ENCODE measurements around the gene ANKRD44.

Gene ANKRD44

DNA sequence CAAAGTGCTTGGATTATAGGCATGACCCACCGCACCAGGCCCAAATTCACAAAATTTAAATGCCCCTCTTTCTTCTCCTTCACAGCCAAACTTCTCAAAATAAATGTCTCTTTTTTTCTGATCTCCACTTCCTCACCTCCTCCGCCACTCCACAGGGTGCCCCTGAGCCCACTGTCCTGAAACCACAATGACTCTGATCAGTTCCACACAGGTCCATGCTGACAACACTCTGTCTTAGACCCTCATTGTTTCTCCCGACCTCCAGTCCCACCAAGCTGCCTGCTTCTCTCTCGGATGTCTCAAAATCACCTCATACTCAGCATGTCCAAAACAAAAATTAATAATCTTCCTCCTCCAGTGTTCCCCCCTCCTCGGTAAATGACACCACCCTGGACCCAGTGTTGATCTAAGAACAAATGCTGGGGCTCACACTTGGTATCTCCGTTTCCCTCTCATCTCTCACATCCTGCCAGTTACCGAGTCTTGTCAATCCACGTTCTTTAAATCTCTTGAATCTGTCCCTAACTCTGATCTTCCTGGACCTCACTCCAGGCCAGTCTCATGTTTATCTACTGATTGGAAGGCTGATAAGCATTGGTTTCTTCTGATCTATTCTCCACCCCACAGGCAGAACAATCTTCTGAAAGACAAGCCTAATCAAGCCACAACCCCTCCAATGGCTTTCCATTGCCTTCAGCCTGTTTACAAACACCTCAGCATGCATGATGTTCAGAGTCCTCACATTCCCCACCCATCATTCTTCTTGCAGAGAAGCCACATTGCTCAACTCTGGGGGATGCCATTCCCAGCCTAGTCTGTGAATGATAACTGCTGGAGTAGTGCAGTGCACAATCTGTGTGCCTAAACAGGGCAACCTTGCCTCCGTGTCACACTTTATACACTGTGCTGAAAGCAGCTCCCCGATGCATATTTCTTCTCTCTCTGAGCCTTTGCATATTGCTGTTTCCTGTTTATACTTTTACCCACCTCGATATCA is 12.4 kb upstream of the ANKRD44 start:
- no peaks in the 10 kb centered on the region for H3K9me3 ChIP-seq
- H4K20me1 ChIP-seq, result no peaks in the 10 kb centered on the region
- no peak overlapping the region for H3K4me2 ChIP-seq
- H3K9ac ChIP-seq, result no peak overlapping the region
- no peaks in the 10 kb centered on the region for H3K4me1 ChIP-seq
- no peak for TF ChIP-seq Cebpa-rat (IDR thresholded peaks at IDR 0.05)
- H3K4me3 ChIP-seq, result no peak overlapping the region
- no peak overlapping the region for H3K27ac ChIP-seq
- H3K36me3 ChIP-seq, result no peaks in the 10 kb centered on the region
- no peaks in the 10 kb centered on the region for H3K27me3 ChIP-seq

DNA sequence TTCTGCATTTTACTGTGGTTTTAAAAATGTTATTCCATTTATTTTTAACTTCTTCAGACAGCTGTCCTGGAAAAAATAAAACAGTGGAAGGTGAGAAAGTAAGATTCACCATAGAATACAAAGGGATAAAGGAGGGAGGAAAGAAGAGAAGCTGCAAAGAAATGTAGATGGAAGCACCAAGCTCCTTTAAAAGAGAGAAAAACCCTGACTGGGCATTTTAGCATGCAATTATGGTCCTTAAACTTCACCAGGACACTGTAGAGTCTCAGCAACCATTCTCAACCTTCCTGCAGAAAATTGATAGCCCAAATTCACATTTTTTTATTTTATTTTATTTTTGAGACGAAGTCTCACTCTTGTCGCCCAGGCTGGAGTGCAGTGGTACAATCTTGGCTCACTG is 11.6 kb upstream of the ANKRD44 start:
- Histone ChIP-seq H3K4me2 (no peak overlapping the region), H4K20me1 (no peaks in the 10 kb centered on the region), H3K27ac (no peak overlapping the region), H3K36me3 (no peaks in the 10 kb centered on the region), H3K9ac (no peak overlapping the region), H3K4me3 (no peak overlapping the region), H3K4me1 (no peaks in the 10 kb centered on the region), H3K9me3 (no peaks in the 10 kb centered on the region), H3K27me3 (no peaks in the 10 kb centered on the region)
- no peak for TF ChIP-seq Cebpa-rat (IDR thresholded peaks at IDR 0.05)

DNA sequence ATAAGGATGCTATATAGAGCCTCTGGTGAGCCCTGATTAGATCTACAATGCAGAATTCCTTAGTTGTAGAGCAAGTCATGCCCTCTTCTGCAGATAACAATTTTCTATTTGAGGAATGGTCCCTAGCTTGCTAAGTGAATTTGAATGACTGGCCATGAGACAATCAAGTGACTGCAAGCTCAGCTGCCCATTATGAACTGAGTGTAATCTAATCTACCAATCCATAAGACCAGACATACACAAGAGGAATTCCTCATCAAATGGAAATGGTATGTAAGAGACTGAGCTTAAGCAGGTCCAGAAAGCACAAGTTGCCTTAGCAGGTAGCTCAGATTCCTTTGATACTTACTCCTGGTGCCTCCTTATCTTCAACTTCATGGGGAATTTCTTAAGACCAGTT is 4.8 kb upstream of the ANKRD44 start:
- Histone ChIP-seq H3K27ac (no peak overlapping the region), H3K9ac (no peak overlapping the region), H3K9me3 (no peaks in the 10 kb centered on the region), H4K20me1 (no peaks in the 10 kb centered on the region), H3K4me2 (no peak overlapping the region), H3K36me3 (no peaks in the 10 kb centered on the region), H3K27me3 (peaks cover 17% of the 10 kb centered on the region), H3K4me3 (no peak overlapping the region), H3K4me1 (peaks cover 13% of the 10 kb centered on the region)
- no peak for TF ChIP-seq Cebpa-rat (IDR thresholded peaks at IDR 0.05)

DNA sequence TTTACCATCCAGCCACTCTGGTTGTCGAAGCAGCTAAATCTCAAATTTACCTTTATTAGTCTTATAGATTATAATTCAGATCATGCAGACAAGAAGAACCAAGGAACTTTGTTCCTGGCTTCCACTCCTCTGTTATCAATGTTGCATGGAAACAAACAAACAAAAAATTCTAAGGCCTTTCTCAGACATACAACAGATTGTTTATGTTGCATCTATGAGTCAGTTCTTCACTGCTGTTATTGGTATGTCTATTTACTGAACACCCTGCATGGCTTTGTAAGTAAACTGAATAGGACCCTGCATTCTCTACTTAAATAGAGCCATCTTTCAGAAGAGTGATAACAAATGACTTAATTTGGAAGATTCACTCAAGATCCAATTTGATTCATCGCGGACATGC is 1.6 kb upstream of the ANKRD44 start:
- peaks cover 46% of the 10 kb centered on the region for H3K27me3 ChIP-seq
- peaks cover 18% of the 10 kb centered on the region for H3K4me1 ChIP-seq
- no peak for TF ChIP-seq Cebpa-rat (IDR thresholded peaks at IDR 0.05)
- no peak overlapping the region for H3K4me3 ChIP-seq
- no peaks in the 10 kb centered on the region for H3K9me3 ChIP-seq
- peaks cover 5% of the 10 kb centered on the region; the same call in 1 of the 2 replicates for H4K20me1 ChIP-seq
- H3K4me2 ChIP-seq, result peak overlapping the region; percentile 95; the same call in 1 of the 2 replicates
- H3K9ac ChIP-seq, result no peak overlapping the region
- H3K36me3 ChIP-seq, result no peaks in the 10 kb centered on the region
- no peak overlapping the region for H3K27ac ChIP-seq

DNA sequence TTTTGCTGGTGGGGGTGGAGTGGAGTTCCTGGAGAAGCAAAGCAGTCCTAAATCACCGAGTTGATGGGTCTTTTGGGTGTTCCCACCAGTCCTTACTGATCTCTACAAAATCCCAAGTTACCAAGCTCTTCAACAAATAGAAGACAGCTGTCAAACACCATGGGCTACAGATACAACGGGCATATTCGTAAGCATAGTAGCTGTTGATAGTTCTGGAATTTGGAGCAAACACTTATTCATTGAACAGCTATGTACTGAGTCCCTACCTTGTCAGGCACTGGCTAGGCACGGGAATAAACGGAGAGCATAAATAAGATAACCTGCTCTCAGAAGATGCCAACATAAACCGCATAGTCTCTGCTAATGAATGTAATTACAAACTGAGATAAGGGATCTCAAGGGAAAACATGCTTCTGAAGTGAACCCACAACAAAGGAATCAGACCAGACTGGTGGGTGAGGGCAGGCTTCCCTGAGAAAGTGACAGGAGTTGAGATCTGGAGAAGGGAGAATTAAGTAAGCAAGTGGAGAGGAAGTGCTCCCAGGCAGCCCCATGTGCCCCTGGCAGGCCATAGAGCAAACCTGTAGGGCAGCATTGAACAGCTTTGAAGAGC is 947 bp upstream of the ANKRD44 start:
- Histone ChIP-seq H3K9me3 (no peaks in the 10 kb centered on the region), H3K4me3 (peak overlapping the region; percentile 86), H3K4me1 (peaks cover 18% of the 10 kb centered on the region), H4K20me1 (peaks cover 5% of the 10 kb centered on the region; the same call in 1 of the 2 replicates), H3K36me3 (no peaks in the 10 kb centered on the region), H3K27ac (no peak overlapping the region), H3K9ac (no peak overlapping the region), H3K4me2 (peak overlapping the region; percentile 95), H3K27me3 (peaks cover 46% of the 10 kb centered on the region)
- TF ChIP-seq Cebpa-rat (IDR thresholded peaks at IDR 0.05), result no peak

DNA sequence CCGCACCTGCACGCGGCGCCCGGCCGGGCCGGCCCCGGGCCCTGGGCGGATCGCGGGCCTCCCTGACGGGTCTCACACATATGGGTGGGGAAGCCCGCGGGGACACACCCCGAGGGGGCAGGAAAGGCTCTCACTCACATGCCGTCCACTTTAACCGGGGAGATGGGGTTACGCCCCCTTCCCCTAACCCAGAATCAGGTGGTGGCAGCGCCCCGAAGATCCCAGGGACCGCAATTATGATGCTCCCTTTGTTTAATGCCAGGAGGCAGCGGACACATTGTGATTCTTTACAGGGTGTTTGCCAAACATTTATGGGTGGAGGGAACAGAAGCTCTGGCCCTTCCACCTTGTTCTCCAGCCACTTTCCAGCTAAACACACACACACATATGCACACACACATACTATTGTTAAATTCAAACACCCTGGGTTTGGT is 424 bp upstream of the ANKRD44 start:
- H3K9ac ChIP-seq, result peak overlapping the region; percentile 74
- no peak overlapping the region for H3K27ac ChIP-seq
- H3K4me2 ChIP-seq, result peak overlapping the region; percentile 95
- peaks cover 46% of the 10 kb centered on the region for H3K27me3 ChIP-seq
- no peak for TF ChIP-seq Cebpa-rat (IDR thresholded peaks at IDR 0.05)
- H3K9me3 ChIP-seq, result no peaks in the 10 kb centered on the region
- peak overlapping the region; percentile 86 for H3K4me3 ChIP-seq
- peaks cover 18% of the 10 kb centered on the region for H3K4me1 ChIP-seq
- peaks cover 5% of the 10 kb centered on the region; the same call in 1 of the 2 replicates for H4K20me1 ChIP-seq
- no peaks in the 10 kb centered on the region for H3K36me3 ChIP-seq

DNA sequence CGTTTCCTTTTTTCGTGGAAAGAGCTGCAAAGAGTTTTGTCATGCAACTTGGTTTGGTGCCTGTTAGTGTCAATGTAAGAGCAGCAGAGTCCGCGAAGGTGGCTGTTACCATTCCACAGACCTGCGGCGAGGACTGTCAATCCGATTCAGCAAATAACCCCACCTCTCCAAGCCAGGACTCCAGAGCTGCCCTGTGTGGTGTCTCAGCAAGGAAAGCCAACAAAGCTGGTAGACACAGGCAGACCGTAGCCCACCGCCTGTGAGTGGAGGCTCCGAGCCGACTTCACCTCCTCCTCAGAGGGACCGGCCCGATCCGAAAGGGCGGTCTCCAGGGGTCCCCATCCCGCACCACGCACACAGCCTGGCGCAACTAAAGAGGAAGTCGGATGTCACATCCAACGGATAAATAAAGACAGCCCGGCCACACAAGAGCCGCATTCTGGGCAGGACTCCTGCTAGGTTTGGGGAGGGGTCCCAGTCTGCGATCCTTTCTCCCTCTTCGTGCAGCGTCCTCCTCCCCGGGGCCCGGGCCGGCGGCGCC is 819 bp downstream of the ANKRD44 start:
- Histone ChIP-seq H3K36me3 (no peaks in the 10 kb centered on the region), H4K20me1 (peaks cover 5% of the 10 kb centered on the region; the same call in 1 of the 2 replicates), H3K9me3 (no peaks in the 10 kb centered on the region), H3K27me3 (peaks cover 46% of the 10 kb centered on the region), H3K27ac (no peak overlapping the region), H3K4me3 (peak overlapping the region; percentile 86), H3K4me1 (peaks cover 18% of the 10 kb centered on the region), H3K4me2 (peak overlapping the region; percentile 95), H3K9ac (peak overlapping the region; percentile 74)
- TF ChIP-seq Cebpa-rat (IDR thresholded peaks at IDR 0.05), result no peak

DNA sequence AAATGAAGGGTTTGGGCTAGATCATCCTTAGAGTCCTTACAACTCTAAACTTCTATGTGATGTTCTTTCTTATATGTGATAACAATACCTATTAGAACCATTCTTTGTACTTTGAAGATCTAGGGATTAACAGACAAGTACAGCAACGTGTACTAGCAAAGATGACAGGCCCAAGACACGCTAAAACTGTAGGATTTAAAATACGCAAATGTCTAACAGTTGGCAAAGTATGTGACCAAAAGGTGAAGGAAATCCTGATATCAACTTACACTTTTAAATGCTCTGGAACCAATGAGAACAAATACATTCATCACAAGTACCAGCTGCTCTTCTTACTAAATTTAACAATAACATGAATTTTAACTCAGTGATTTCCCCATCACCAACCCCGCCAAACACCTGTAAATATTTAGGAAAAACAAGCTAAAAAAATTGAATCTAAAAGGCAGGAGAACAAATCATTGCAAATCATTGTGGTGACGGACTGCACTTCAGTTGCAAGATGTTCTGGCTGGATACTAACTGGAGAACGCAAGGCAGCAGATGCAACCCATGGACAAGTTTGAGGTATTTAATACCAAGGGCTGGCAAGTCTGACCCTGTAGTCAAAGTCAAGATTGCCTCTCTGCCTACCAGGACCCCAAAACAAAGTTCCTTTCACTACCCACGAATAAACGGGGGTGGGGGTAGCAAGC is 1.4 kb downstream of the ANKRD44 start:
- no peak overlapping the region for H3K27ac ChIP-seq
- H3K9ac ChIP-seq, result no peak overlapping the region

DNA sequence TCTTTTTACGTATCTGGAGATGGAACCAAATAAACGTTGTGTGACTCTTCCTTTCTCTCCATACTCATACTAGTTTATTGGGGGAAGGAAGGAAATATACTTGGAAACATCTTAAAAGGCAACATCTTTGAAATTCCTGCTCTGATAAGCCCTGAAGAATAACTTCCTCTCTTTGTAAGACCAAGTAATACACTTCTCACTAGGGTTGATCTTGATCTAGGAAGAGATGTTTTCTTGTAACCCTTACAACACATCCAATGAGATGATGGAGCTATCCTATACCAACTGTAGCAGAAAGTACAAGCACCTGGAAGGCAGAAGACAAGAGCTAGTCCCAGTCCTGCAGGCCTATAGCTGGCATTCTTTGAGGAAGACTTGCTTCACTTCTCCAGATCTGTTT is 2.0 kb downstream of the ANKRD44 start:
- H3K36me3 ChIP-seq, result no peaks in the 10 kb centered on the region
- no peak overlapping the region for H3K27ac ChIP-seq
- no peaks in the 10 kb centered on the region for H3K9me3 ChIP-seq
- H4K20me1 ChIP-seq, result peaks cover 5% of the 10 kb centered on the region; the same call in 1 of the 2 replicates
- H3K4me3 ChIP-seq, result no peak overlapping the region
- H3K27me3 ChIP-seq, result peaks cover 46% of the 10 kb centered on the region
- H3K9ac ChIP-seq, result no peak overlapping the region
- H3K4me1 ChIP-seq, result peaks cover 18% of the 10 kb centered on the region
- no peak for TF ChIP-seq Cebpa-rat (IDR thresholded peaks at IDR 0.05)
- H3K4me2 ChIP-seq, result no peak overlapping the region

More for the DNA sequence above, 1.4 kb downstream of the ANKRD44 start:
- Histone ChIP-seq H3K27me3 (peaks cover 46% of the 10 kb centered on the region), H3K4me2 (peak overlapping the region; percentile 95; the same call in 1 of the 2 replicates), H3K4me1 (peaks cover 18% of the 10 kb centered on the region), H3K36me3 (no peaks in the 10 kb centered on the region), H4K20me1 (peaks cover 5% of the 10 kb centered on the region; the same call in 1 of the 2 replicates), H3K9me3 (no peaks in the 10 kb centered on the region), H3K4me3 (peak overlapping the region; percentile 86; the same call in 1 of the 2 replicates)
- no peak for TF ChIP-seq Cebpa-rat (IDR thresholded peaks at IDR 0.05)

Measured in BLaER1 (cell line).